Brain pericyte (primary cell): ENCODE results near the gene IL5.
"Not testable (repeated sequence)": the region's sequence is repeated elsewhere in the genome, so short reads cannot be mapped to it uniquely, and the experiment has no call there.

Experiments
- DNase-seq: peaks from one replicate; pipeline ENCODE4 v3.0.0-alpha.2; 2012; ENCODE audit warnings: low read depth, low spot score

IL5 gene

GRCh38 chr5:132543472-132544201, at the start of gene IL5:
Gene IL5 (minus strand): TSS chr5:132543522. CDS start chr5:132543478, 44 bp downstream.
- no peak for DNase-seq

DNA sequence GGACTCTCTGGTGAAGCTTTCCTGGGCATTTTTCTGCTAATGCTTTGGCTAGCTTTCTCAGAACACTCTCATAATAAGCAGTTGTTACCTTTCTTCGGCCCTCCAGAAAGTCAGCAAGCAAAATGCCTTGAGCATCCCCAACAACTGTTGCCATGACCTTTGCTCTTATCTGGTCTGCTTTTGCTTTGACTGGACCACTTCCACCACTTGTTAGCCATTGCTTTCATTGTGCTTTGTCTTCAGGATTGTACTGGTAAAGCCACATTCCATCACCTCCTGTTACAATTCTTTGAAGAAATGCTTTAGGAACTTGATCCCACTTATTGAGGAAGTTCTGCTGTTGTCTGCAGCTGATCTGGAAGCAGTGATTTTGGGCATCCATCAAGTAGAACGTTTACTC, 49.2 kb upstream of the IL5 start:
- DNase-seq: no peak

GRCh38 chr5:132591145-132591544, 47.8 kb upstream of the IL5 start:
- DNase-seq: no peak

GRCh38 chr5:132589467-132589866, 46.1 kb upstream of the IL5 start:
- DNase-seq: no peak

DNA sequence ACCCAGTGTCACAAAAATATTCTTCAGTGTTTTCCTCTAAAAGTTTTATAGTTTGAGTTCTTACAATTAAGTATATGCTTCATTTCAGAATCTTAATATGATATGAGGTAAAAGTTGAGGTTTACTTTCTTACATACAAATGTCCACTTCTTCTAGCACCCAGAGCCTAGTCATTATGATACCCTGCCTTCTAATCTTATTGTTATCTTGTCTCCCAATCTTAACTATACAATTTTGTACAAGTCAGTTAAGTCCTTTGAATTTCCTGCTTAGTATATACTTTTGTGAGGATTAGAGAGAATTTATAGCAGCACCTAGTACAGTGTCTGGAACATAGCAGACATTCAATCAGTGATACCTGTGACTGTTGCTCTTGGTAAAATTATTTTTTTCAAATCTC, 42.7 kb upstream of the IL5 start:
- no peak for DNase-seq

GRCh38 chr5:132584560-132584959, 41.2 kb upstream of the IL5 start:
- DNase-seq: not testable (repeated sequence)

DNA sequence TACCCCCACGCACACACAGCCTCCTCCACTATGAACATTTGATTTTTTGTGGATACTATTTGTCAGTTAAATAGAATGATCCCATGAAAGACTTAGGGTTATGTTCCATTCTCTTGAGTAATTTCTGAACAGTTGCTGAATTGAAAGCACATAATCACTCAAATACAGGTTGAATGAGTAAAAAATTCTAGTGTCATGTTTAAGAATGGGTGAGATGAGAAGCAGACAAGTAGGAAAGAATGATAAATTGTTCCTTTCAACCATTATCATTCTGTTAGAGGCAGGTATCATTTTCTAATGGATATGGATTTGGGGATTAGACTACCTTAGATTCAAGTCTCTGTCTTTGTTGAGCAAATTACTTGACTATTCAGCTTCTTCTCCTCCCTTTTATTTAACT, 32.8 kb upstream of the IL5 start:
- DNase-seq: no peak

GRCh38 chr5:132566657-132567056, 23.3 kb upstream of the IL5 start:
- no peak for DNase-seq

GRCh38 chr5:132564555-132564954, 21.2 kb upstream of the IL5 start:
- DNase-seq: not testable (repeated sequence)

DNA sequence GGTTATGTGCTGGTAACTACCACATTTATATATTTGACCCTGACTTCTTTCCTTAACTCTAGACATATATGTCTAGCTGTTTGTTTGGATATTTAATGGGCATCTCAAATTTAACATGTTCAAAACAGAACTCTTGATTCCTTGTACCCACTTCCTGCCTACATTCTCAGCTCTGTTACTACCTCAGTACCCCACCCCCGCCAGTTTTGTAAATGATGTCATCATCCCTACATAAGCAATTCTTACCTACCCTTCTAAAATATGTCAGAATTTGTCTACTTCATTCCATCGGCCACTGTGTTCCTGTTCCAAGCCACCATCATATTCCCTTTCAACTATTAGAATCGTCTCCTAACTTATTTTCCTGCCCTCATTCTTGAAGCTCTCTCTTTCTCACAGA, 18.3 kb upstream of the IL5 start:
- DNase-seq: no peak

- no peak for DNase-seq
Measured at GRCh38 chr5:132559383-132560060, 16.2 kb upstream of the IL5 start.

DNA sequence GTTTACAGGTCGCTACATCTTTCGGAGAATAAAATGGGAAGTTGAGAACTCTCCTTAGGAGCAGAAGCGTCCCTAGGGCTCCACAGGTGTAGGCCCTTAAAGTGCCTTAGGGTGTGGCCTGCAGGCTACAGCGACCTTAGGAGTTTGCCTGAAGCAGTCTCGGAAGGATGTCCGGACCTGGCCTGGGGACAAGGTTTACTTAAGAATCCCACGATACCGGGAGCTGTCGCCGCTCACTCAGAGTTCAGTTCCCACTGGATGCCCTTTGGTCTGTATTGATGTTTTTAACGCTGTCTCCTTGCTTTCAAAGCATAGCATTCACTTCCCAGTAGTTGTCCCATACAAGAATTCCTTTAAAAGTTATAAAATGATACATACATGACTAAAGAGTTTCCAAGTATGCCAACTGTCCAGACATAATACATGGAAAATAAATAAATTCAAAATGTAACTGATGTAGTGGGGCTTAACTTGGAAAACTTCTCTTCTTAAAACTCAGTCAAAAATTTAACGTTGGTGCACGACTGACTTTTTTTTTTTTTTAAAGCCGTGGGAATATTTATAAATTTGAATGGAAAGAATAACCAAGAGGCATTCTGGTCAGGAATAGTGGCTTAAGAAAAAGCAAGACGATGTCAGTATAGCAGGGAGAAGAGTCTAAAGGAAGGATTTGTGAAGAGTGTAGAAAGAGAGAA, 14.3 kb upstream of the IL5 start:
- no peak for DNase-seq

DNA sequence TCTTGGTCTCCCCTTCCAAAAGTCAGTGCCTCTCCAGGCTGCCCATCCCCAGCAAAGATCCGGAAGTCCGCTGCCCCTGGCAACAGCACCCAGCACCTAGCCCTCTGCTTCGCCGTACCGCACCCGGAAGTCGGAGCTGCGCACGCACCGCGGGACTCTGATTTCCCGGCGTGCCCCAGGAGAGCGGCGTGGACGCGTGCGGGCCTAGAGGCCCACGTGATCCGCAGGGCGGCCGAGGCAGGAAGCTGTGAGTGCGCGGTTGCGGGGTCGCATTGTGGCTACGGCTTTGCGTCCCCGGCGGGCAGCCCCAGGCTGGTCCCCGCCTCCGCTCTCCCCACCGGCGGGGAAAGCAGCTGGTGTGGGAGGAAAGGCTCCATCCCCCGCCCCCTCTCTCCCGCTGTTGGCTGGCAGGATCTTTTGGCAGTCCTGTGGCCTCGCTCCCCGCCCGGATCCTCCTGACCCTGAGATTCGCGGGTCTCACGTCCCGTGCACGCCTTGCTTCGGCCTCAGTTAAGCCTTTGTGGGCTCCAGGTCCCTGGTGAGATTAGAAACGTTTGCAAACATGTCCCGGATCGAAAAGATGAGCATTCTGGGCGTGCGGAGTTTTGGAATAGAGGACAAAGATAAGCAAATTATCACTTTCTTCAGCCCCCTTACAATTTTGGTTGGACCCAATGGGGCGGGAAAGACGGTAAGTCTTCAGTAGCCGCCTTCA, 13.6 kb upstream of the IL5 start, which contains the start of gene RAD50:
TSS of gene RAD50 (plus strand) at position 215 of the 715 bp plus-strand sequence. CDS start at position 563, 348 bp downstream.
- DNase-seq: peak; percentile 50

DNA sequence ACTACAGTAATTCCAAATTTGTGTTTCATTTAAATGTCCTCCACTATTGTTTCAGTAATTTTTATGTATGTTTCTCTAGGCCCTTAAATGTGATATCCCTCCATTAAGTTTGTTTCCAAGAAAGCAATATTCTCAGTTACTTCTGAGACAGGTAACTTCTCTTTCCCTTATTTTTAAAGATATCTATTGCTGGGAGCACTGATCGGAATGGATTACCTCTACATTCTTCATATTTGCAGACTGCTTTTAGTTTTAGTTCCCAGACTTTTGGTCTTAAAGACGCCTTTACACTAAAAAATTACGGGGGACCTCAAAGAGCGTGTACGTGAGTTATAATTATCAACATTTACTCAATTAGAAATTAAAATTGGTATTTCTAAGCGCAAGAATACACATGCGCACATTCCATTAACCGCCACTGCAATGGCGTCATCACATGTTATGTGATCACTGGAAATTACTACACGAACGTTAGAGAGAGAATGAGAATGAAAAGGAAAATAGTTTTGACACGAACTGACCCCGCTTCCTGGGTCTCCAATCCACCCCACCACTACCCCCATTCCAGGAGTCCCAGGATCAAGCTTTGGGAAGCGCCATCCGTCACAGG, 12.9 kb upstream of the IL5 start:
- DNase-seq: no peak

GRCh38 chr5:132549576-132549975, 6.3 kb upstream of the IL5 start:
- no peak for DNase-seq

GRCh38 chr5:132548834-132549233, 5.5 kb upstream of the IL5 start:
- DNase-seq: not testable (repeated sequence)

- no peak for DNase-seq
Measured at GRCh38 chr5:132547269-132547668, 3.9 kb upstream of the IL5 start.

- DNase-seq: no peak
Measured at GRCh38 chr5:132546108-132546507, 2.8 kb upstream of the IL5 start.

GRCh38 chr5:132540764-132541163, 2.6 kb downstream of the IL5 start:
- no peak for DNase-seq

DNA sequence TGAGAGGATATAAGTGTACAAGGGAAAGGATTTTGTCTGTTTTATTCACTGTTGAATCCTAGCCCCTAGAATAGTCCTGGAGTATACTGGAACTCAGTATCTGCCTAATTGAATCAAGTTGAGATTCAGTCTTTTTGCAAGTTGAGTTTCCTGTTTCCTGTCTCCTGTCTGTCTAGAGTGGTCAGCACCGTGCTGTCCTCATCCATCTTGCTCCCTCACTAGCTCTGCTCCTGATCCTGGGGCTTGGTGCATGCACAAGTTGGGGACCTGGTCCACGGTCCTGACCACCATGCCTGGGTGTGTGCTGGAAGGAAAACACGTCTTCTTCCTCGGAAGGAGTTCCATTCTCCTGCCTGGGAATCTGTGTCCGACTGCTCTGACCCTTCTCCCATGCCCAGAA, 3.2 kb downstream of the IL5 start:
- no peak for DNase-seq

DNA sequence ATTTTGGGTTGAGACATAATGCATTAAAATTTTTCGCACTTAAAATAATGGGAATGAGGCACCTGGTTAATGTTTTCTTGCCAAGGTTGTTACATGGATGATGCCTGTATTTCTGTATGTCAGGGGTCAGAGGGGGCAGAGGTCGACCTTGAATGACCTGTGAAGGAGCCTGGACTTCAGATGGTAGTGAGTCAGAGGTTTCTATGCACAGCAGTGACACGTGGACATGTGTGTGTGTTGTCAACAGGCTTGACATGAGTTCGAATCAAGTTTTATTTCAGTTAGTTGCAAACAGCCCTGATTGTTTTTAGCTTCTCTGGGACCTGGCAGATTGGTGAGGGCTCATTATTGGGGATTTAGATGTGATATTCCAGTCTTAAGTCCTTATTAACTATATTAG, 3.6 kb downstream of the IL5 start:
- DNase-seq: no peak

DNA sequence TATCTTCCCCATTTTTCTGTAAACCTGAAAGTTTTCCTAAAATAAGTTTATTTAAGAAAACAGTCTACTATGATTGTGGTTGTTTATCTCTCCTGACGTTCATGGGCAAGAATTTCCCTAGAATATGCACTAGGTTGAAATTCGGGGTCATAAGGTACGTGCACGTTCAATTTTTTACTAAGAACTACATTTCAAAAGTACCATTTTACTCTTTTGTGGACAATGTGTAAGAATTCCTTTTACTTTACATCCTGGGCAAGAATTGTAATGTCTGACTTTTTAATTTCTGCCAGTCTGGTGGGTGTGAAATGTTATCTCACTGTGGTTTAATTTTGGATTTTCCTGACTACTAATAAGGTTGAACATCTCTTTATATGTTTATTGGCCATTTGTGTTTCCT, 12.4 kb downstream of the IL5 start:
- DNase-seq: no peak
